Effector memory CD8-positive, alpha-beta T cell (primary cell): ENCODE measurements around the gene PKLR.

ENCODE experiments used
- ATAC-seq: fragments of 150-1000 bp; cut with Tn5 transposase; replicated peaks from 2 replicates; pipeline ENCODE4 v1.10.0; 2021; ENCODE audit warnings: mild to moderate bottlenecking, moderate library complexity
- DNase-seq, 3 experiments: peaks; one replicate each; pipeline ENCODE4 v3.0.0; 2021
- H3K27ac Mint-ChIP-seq, 2 donors: one replicate each; pipeline ENCODE4 v1.8.0; 2022; ENCODE audit warnings: mild to moderate bottlenecking in 2 of 2, mixed read lengths in 2 of 2, moderate library complexity in 2 of 2
- H3K27me3 Mint-ChIP-seq, 2 donors: one replicate each; pipeline ENCODE4 v1.8.0; 2022; ENCODE audit warnings: mixed read lengths in 2 of 2
- H3K36me3 Mint-ChIP-seq: one replicate; pipeline ENCODE4 v1.8.0; 2022; ENCODE audit warnings: mild to moderate bottlenecking, moderate library complexity, mixed read lengths; ENCODE audit not compliant: insufficient read depth
- H3K4me1 Mint-ChIP-seq, 2 donors: one replicate each; pipeline ENCODE4 v1.8.0; 2022; ENCODE audit warnings: low read depth in 2 of 2, mixed read lengths in 2 of 2
- H3K4me3 Mint-ChIP-seq, 2 donors: one replicate each; pipeline ENCODE4 v1.8.0; 2022; ENCODE audit warnings: mild to moderate bottlenecking in 2 of 2, mixed read lengths in 2 of 2, moderate library complexity in 2 of 2
- H3K9me3 Mint-ChIP-seq, 2 donors: one replicate each; pipeline ENCODE4 v1.8.0; 2022; ENCODE audit warnings: mixed read lengths in 2 of 2

The PKLR gene

GRCh38 chr1:155272466-155273342 is 28.5 kb downstream of the PKLR start:
- DNase-seq (no peak), ATAC-seq (peak; percentile 26)
- Mint-ChIP-seq H3K9me3 (no peaks in the 10 kb centered on the region), H3K36me3 (peaks cover 45% of the 10 kb centered on the region), H3K27me3 (no peaks in the 10 kb centered on the region), H3K27ac (peak overlapping the region; percentile 87 to 96), H3K4me3 (peak overlapping the region; percentile 79 to 83), H3K4me1 (peaks cover 27 to 33% of the 10 kb centered on the region in 2 donors)

DNA sequence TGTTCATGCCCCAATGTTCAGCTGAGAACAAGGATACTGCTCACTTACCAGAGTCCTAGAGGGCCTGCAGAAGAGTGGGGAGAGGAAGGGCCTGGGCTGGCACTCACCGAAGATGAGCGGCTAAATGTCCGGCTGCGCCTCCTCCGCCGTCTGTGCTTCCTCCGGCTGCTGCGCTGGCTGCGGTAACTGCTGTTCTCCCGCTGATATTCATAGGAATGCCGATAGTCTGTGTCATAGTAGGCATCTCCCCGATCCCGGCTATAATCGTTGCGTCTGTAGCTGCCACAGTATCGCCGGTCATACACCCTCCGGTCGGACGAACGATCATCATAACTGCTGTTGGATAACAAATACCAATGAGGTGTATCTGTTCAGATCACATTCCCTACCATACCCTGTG is 31.9 kb downstream of the PKLR start:
- no peak overlapping the region for H3K4me3 Mint-ChIP-seq
- no peaks in the 10 kb centered on the region for H3K27me3 Mint-ChIP-seq
- peaks cover 57% of the 10 kb centered on the region for H3K36me3 Mint-ChIP-seq
- no peak for DNase-seq
- no peaks in the 10 kb centered on the region for H3K9me3 Mint-ChIP-seq
- H3K27ac Mint-ChIP-seq = no peak overlapping the region
- peaks cover 17 to 23% of the 10 kb centered on the region in 2 donors for H3K4me1 Mint-ChIP-seq
- no peak for ATAC-seq

GRCh38 chr1:155268630-155269029 is 32.6 kb downstream of the PKLR start:
- Mint-ChIP-seq H3K4me1 (peaks cover 15 to 21% of the 10 kb centered on the region in 2 donors), H3K9me3 (no peaks in the 10 kb centered on the region), H3K27me3 (no peaks in the 10 kb centered on the region), H3K36me3 (peaks cover 61% of the 10 kb centered on the region), H3K4me3 (no peak overlapping the region), H3K27ac (no peak overlapping the region)
- ATAC-seq (no peak), DNase-seq (no peak)

GRCh38 chr1:155267373-155267772 is 33.9 kb downstream of the PKLR start:
- no peaks in the 10 kb centered on the region for H3K9me3 Mint-ChIP-seq
- H3K27me3 Mint-ChIP-seq = no peaks in the 10 kb centered on the region
- DNase-seq = no peak
- peaks cover 7 to 12% of the 10 kb centered on the region in 2 donors for H3K4me1 Mint-ChIP-seq
- ATAC-seq = no peak
- no peak overlapping the region for H3K4me3 Mint-ChIP-seq
- peaks cover 59% of the 10 kb centered on the region for H3K36me3 Mint-ChIP-seq
- H3K27ac Mint-ChIP-seq = peak overlapping the region in 1 of 2 donors; percentile 10

GRCh38 chr1:155266553-155266952 is 34.7 kb downstream of the PKLR start:
- no peak overlapping the region for H3K27ac Mint-ChIP-seq
- no peaks in the 10 kb centered on the region for H3K9me3 Mint-ChIP-seq

GRCh38 chr1:155263067-155263466 is 38.2 kb downstream of the PKLR start:
- no peak for ATAC-seq
- Mint-ChIP-seq H3K36me3 (peaks cover 53% of the 10 kb centered on the region), H3K4me3 (peak overlapping the region; percentile 93 to 97), H3K4me1 (peaks cover 20 to 25% of the 10 kb centered on the region in 2 donors), H3K9me3 (no peaks in the 10 kb centered on the region), H3K27me3 (no peaks in the 10 kb centered on the region), H3K27ac (peak overlapping the region; percentile 95 to 97)
- DNase-seq = no peak

More at GRCh38 chr1:155266553-155266952, 34.7 kb downstream of the PKLR start:
- Mint-ChIP-seq H3K4me1 (peaks cover 11 to 16% of the 10 kb centered on the region in 2 donors), H3K4me3 (no peak overlapping the region), H3K27me3 (no peaks in the 10 kb centered on the region), H3K36me3 (peaks cover 60% of the 10 kb centered on the region)
- ATAC-seq = no peak
- no peak for DNase-seq

- DNase-seq (peak; percentile 74 to 78 (median 78)), ATAC-seq (peak; percentile 99)
- Mint-ChIP-seq H3K36me3 (peaks cover 52% of the 10 kb centered on the region), H3K27ac (peak within 1 kb of the TSS; percentile 95 to 97), H3K9me3 (no peaks in the 10 kb centered on the region), H3K4me1 (peaks cover 24 to 30% of the 10 kb centered on the region in 2 donors), H3K4me3 (peak within 1 kb of the TSS; percentile 93 to 97), H3K27me3 (no peaks in the 10 kb centered on the region)
Measured at GRCh38 chr1:155261852-155262673, 39.2 kb downstream of the PKLR start, which contains the start of gene SCAMP3. Gene SCAMP3, minus strand, starts transcription at chr1:155262360. Its CDS starts 209 bp downstream, at chr1:155262151.

GRCh38 chr1:155261493-155261851 is 39.8 kb downstream of the PKLR start:
- H3K36me3 Mint-ChIP-seq = peaks cover 52% of the 10 kb centered on the region
- DNase-seq (no peak), ATAC-seq (no peak)

GRCh38 chr1:155260276-155260675 is 41.0 kb downstream of the PKLR start:
- DNase-seq (no peak), ATAC-seq (no peak)
- no peaks in the 10 kb centered on the region for H3K27me3 Mint-ChIP-seq
- H3K9me3 Mint-ChIP-seq = no peaks in the 10 kb centered on the region
- peaks cover 48% of the 10 kb centered on the region for H3K36me3 Mint-ChIP-seq
- H3K4me1 Mint-ChIP-seq = peaks cover 35 to 44% of the 10 kb centered on the region in 2 donors
- peak overlapping the region in 1 of 2 donors; percentile 93 for H3K4me3 Mint-ChIP-seq
- H3K27ac Mint-ChIP-seq = peak overlapping the region; percentile 87 to 97

More at GRCh38 chr1:155261493-155261851, 39.8 kb downstream of the PKLR start:
- Mint-ChIP-seq H3K27ac (peak overlapping the region; percentile 95 to 97), H3K4me1 (peaks cover 24 to 35% of the 10 kb centered on the region in 2 donors), H3K27me3 (no peaks in the 10 kb centered on the region), H3K9me3 (no peaks in the 10 kb centered on the region), H3K4me3 (peak overlapping the region; percentile 93 to 97)

- Mint-ChIP-seq H3K27ac (peak overlapping the region; percentile 16 to 41), H3K4me3 (peak overlapping the region; percentile 81 to 82), H3K9me3 (no peaks in the 10 kb centered on the region), H3K27me3 (no peaks in the 10 kb centered on the region), H3K4me1 (peaks cover 38 to 41% of the 10 kb centered on the region in 2 donors), H3K36me3 (peaks cover 38% of the 10 kb centered on the region)
- no peak for ATAC-seq
- DNase-seq = no peak
Measured at GRCh38 chr1:155256058-155256852, 45.0 kb downstream of the PKLR start.

GRCh38 chr1:155255243-155256007 is 45.8 kb downstream of the PKLR start, which contains the start of gene ENTREP3:
Gene ENTREP3, minus strand, starts transcription at chr1:155255483. Its CDS starts 606 bp downstream, at chr1:155254877.
- no peaks in the 10 kb centered on the region for H3K9me3 Mint-ChIP-seq
- H3K4me1 Mint-ChIP-seq = peaks cover 33 to 38% of the 10 kb centered on the region in 2 donors
- ATAC-seq (peak; percentile 55), DNase-seq (peak; percentile 54 to 59 (median 55))
- H3K27me3 Mint-ChIP-seq = no peaks in the 10 kb centered on the region
- H3K4me3 Mint-ChIP-seq = peak within 1 kb of the TSS; percentile 81 to 82
- H3K36me3 Mint-ChIP-seq = peaks cover 34% of the 10 kb centered on the region
- H3K27ac Mint-ChIP-seq = peak within 1 kb of the TSS; percentile 46 to 73

- H3K27ac Mint-ChIP-seq = peak overlapping the region; percentile 46 to 73
- H3K4me3 Mint-ChIP-seq = peak overlapping the region; percentile 81 to 82
- DNase-seq (no peak), ATAC-seq (no peak)
- no peaks in the 10 kb centered on the region for H3K9me3 Mint-ChIP-seq
- H3K4me1 Mint-ChIP-seq = peaks cover 29 to 38% of the 10 kb centered on the region in 2 donors
- peaks cover 28% of the 10 kb centered on the region for H3K36me3 Mint-ChIP-seq
- no peaks in the 10 kb centered on the region for H3K27me3 Mint-ChIP-seq
Measured at GRCh38 chr1:155254714-155255242, 46.5 kb downstream of the PKLR start.
